SK-N-MC (cell line): ENCODE measurements around the gene GUF1.
A peak's percentile ranks its signal among the peaks of the same experiment; 100 is the strongest.

Experiments
- DNase-seq: peaks from one replicate; pipeline ENCODE4 v3.0.0-alpha.2; 2011; ENCODE audit warnings: low read depth, low spot score
- H3K27ac ChIP-seq: fragments of 200-600 bp; sonication (generic); 2 replicates; pipeline ENCODE4 v1.5.1; 2016; ENCODE audit warnings: mixed run types
- H3K36me3 ChIP-seq: fragments of 200-600 bp; sonication (generic); 2 replicates; pipeline ENCODE4 v1.6.1; 2017; ENCODE audit warnings: antibody characterized with exemption, low read length, mixed read lengths; ENCODE audit not compliant: insufficient read depth
- H3K4me3 ChIP-seq: fragments of 200-600 bp; sonication (generic); 2 replicates; pipeline ENCODE4 v1.5.1; 2016
- H3K9ac ChIP-seq: fragments of 200-600 bp; sonication (generic); 2 replicates; pipeline ENCODE4 v1.8.0; 2017; ENCODE audit warnings: mixed run types, mixed read lengths; ENCODE audit not compliant: insufficient read length
- H3K9me3 ChIP-seq: fragments of 200-600 bp; sonication (generic); 2 replicates; pipeline ENCODE4 v1.6.1; 2017; ENCODE audit warnings: low read depth, mild to moderate bottlenecking, antibody characterized with exemption, low read length, moderate library complexity, mixed read lengths
- EZH2 ChIP-seq: fragments of 200-600 bp; sonication (generic); IDR thresholded peaks from one replicate; pipeline ENCODE4 v1.6.1; 2017; ENCODE audit warnings: antibody characterized with exemption
- FOXP2 ChIP-seq: optimal IDR thresholded peaks from 2 replicates; pipeline ENCODE3; 2011; ENCODE audit warnings: mild to moderate bottlenecking, moderate library complexity; ENCODE audit not compliant: insufficient read depth; ENCODE audit errors: extremely low read length, control extremely low read depth
- POLR2AphosphoS5 ChIP-seq: IDR thresholded peaks from 2 replicates; pipeline ENCODE4 v1.6.1; 2012; ENCODE audit warnings: mild to moderate bottlenecking, low read depth, low read length, borderline replicate concordance

GUF1 gene

GRCh38 chr4:44674471-44674870 lies 3.7 kb upstream of the GUF1 start:
- H3K27ac ChIP-seq: no peak overlapping the region
- no peak for TF ChIP-seq POLR2AphosphoS5
- no peak for TF ChIP-seq FOXP2
- no peak for TF ChIP-seq EZH2
- no peak for DNase-seq
- H3K4me3 ChIP-seq: no peak overlapping the region
- no peaks in the 10 kb centered on the region for H3K36me3 ChIP-seq
- no peak overlapping the region for H3K9ac ChIP-seq
- H3K9me3 ChIP-seq: no peaks in the 10 kb centered on the region

- Histone ChIP-seq H3K4me3 (no peak overlapping the region), H3K9ac (no peak overlapping the region), H3K9me3 (no peaks in the 10 kb centered on the region), H3K27ac (no peak overlapping the region), H3K36me3 (no peaks in the 10 kb centered on the region)
- no peak for TF ChIP-seq FOXP2
- no peak for DNase-seq
Observed at GRCh38 chr4:44675366-44675765, 2.9 kb upstream of the GUF1 start.

- peaks cover 33% of the 10 kb centered on the region for H3K36me3 ChIP-seq
- no peak for TF ChIP-seq POLR2AphosphoS5
- no peak for TF ChIP-seq FOXP2
- no peak for TF ChIP-seq EZH2
- H3K27ac ChIP-seq: 0 out of 2 replicates have a peak overlapping the region, but pooled peaks have one; percentile 82
- H3K9ac ChIP-seq: peak overlapping the region; percentile 98
- DNase-seq: no peak
- peak overlapping the region; percentile 93 for H3K4me3 ChIP-seq
- no peaks in the 10 kb centered on the region for H3K9me3 ChIP-seq
Observed at GRCh38 chr4:44679060-44679459, 840 bp downstream of the GUF1 start.

- Histone ChIP-seq H3K4me3 (no peak overlapping the region), H3K9me3 (no peaks in the 10 kb centered on the region), H3K27ac (no peak overlapping the region), H3K36me3 (peaks cover 86% of the 10 kb centered on the region), H3K9ac (no peak overlapping the region)
- TF ChIP-seq EZH2: no peak
- TF ChIP-seq FOXP2: no peak
- TF ChIP-seq POLR2AphosphoS5: no peak
- no peak for DNase-seq
Observed at GRCh38 chr4:44684648-44685047, 6.4 kb downstream of the GUF1 start.

GRCh38 chr4:44700427-44700826 lies 22.2 kb downstream of the GUF1 start:
- Histone ChIP-seq H3K4me3 (no peak overlapping the region), H3K9me3 (no peaks in the 10 kb centered on the region), H3K9ac (no peak overlapping the region), H3K27ac (no peak overlapping the region), H3K36me3 (peaks cover 93% of the 10 kb centered on the region)
- TF ChIP-seq FOXP2 (no peak), POLR2AphosphoS5 (no peak), EZH2 (no peak)
- DNase-seq: no peak

- H3K4me3 ChIP-seq: no peak overlapping the region
- DNase-seq: no peak
- no peak overlapping the region for H3K9ac ChIP-seq
- H3K27ac ChIP-seq: no peak overlapping the region
- no peaks in the 10 kb centered on the region for H3K9me3 ChIP-seq
- H3K36me3 ChIP-seq: peaks cover 89% of the 10 kb centered on the region
- TF ChIP-seq POLR2AphosphoS5: no peak
- no peak for TF ChIP-seq EZH2
- TF ChIP-seq FOXP2: no peak
Observed at GRCh38 chr4:44701037-44701436, 22.8 kb downstream of the GUF1 start.

GRCh38 chr4:44704673-44705072 lies 26.5 kb downstream of the GUF1 start:
- peaks cover 79% of the 10 kb centered on the region for H3K36me3 ChIP-seq
- TF ChIP-seq POLR2AphosphoS5 (no peak), FOXP2 (no peak), EZH2 (no peak)

GRCh38 chr4:44713125-44713524 lies 34.9 kb downstream of the GUF1 start:
- no peak for TF ChIP-seq EZH2
- TF ChIP-seq POLR2AphosphoS5: no peak
- TF ChIP-seq FOXP2: no peak
- Histone ChIP-seq H3K9ac (no peak overlapping the region), H3K27ac (no peak overlapping the region), H3K4me3 (no peak overlapping the region), H3K9me3 (no peaks in the 10 kb centered on the region), H3K36me3 (peaks cover 25% of the 10 kb centered on the region; the same call in 1 of the 2 replicates)
- no peak for DNase-seq

More at GRCh38 chr4:44704673-44705072, 26.5 kb downstream of the GUF1 start:
- Histone ChIP-seq H3K9me3 (no peaks in the 10 kb centered on the region), H3K4me3 (no peak overlapping the region), H3K9ac (no peak overlapping the region), H3K27ac (no peak overlapping the region)
- DNase-seq: no peak

- no peak for TF ChIP-seq FOXP2
- TF ChIP-seq POLR2AphosphoS5: no peak
- no peak for TF ChIP-seq EZH2
Observed at GRCh38 chr4:44716597-44716996, 38.4 kb downstream of the GUF1 start.

More at GRCh38 chr4:44716597-44716996, 38.4 kb downstream of the GUF1 start:
- Histone ChIP-seq H3K36me3 (peaks cover 18% of the 10 kb centered on the region), H3K9ac (no peak overlapping the region), H3K4me3 (no peak overlapping the region), H3K27ac (no peak overlapping the region), H3K9me3 (no peaks in the 10 kb centered on the region)
- DNase-seq: no peak
